Epithelial cell of proximal tubule (primary cell): ENCODE measurements around the gene CCDC9. TPM values are rescaled to one million over a fixed set of nuclear protein-coding genes. Genes with fewer than 3 reads are reported as not detected.

Source experiments
- DNase-seq: peaks from one replicate; pipeline ENCODE4 v3.0.0-alpha.2; 2011; ENCODE audit warnings: low read depth
- H3K4me3 ChIP-seq: 2 replicates; pipeline ENCODE4 v1.5.1; 2011; ENCODE audit warnings: low read depth, mild to moderate bottlenecking, low read length
- total RNA-seq: library from RNA; depleted of rRNA; stranded (reverse); fragments of >200 nt; gene quantifications from 2 replicates; pipeline ENCODE4 v1.2.3, GENCODE V29; 2015
- TF ChIP-seq, protein P1 (sequence below): conservative IDR thresholded peaks from 2 replicates; pipeline ENCODE4 v1.5.1; 2012; ENCODE audit warnings: low read depth, mild to moderate bottlenecking, low read length

Gene CCDC9
- total RNA-seq, 1 donor from 2014 or later: 17.8 TPM

DNA sequence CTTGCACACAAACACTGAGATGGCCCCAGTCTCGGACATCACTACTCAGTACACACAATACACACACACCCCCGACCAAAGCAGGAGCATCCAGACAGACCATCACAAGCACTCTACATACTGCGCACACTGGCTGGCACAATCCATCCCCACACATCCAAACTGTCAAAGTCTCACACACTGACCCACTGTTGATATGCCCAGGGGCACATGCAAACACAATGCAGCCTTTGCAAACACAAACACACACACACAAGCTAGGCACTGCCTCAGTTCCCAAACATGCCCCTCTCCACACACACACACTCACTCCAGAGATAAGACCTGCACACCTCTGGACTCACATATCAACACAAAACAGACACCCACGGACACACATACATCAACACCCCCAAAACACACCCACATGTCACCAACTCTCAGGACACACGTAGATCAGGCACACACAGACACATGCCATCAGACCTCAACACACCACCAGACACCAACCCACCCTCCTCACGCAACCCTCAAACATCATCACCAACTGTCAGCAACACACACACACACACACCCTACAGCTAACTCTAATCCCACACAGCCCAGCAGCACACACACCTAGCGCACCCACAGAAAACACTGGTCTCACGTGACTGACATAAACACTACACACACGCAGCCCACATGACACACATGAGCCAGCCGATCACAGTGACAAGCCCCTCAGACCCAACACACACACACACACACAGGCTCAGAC, 27.2 kb upstream of the CCDC9 start:
- TF ChIP-seq, protein P1, sequence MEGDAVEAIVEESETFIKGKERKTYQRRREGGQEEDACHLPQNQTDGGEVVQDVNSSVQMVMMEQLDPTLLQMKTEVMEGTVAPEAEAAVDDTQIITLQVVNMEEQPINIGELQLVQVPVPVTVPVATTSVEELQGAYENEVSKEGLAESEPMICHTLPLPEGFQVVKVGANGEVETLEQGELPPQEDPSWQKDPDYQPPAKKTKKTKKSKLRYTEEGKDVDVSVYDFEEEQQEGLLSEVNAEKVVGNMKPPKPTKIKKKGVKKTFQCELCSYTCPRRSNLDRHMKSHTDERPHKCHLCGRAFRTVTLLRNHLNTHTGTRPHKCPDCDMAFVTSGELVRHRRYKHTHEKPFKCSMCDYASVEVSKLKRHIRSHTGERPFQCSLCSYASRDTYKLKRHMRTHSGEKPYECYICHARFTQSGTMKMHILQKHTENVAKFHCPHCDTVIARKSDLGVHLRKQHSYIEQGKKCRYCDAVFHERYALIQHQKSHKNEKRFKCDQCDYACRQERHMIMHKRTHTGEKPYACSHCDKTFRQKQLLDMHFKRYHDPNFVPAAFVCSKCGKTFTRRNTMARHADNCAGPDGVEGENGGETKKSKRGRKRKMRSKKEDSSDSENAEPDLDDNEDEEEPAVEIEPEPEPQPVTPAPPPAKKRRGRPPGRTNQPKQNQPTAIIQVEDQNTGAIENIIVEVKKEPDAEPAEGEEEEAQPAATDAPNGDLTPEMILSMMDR: no peak
- H3K4me3 ChIP-seq: peak overlapping the region; percentile 94
- DNase-seq: no peak

DNA sequence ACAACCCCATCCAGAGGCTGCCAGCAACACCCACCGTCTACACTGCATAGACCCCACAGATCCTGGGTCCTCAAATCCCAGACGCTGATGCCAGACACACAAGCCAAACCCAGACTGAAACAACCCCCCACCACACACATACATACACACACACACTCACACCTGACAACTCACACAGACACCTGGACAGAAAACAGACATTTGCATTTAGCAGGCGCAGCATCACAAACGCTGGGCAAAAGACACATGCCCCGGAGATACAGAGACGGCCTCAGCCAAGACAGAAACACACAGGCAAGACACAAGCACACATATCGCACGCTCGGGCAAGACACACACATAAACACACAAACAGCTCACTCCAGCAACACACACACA, 26.7 kb upstream of the CCDC9 start:
- H3K4me3 ChIP-seq: peak overlapping the region; percentile 94
- no peak for DNase-seq
- TF ChIP-seq, protein P1: no peak

DNA sequence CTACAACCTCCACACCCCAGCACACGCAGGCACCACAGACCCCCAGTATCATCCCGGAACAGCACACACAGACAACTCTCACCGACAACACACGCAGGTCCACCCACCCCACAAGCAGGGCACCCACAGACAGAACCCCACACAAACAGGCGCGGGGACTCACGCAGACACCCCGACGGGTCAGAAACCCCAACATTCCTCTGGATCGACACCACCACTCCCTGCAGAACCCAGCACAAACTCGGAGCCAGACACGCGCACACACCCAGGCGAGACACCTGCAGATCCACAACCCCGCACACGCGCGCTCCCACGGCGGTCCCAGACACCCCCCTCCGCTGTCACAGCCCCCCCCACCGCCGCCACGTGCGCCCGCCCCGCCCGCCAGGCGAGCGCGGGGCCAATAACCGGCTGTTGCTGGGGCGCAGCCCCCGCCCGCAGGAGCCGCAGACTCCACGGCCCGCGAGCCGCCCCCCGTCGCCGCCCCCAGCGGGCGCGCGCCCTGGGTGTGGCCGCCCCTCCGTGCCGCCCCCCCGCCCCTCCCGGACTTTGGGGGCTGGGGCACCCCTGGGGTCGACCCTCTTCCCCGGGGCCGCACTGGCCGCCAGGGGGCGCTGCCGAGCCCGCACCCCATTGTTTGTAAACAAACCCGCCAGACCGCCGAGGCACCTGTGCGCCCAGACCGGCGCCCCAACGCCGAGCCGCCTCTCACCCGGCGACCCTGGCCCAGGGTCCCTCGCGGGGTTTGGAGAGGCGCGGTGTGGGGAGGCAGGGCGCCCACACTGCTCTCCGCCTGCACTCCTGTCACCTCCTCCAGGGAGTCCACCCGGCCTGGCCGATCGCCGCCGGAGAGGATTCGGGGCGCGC, 26.0 kb upstream of the CCDC9 start:
- no peak for DNase-seq
- TF ChIP-seq, protein P1: peak; percentile 61
- peak overlapping the region; percentile 94 for H3K4me3 ChIP-seq

DNA sequence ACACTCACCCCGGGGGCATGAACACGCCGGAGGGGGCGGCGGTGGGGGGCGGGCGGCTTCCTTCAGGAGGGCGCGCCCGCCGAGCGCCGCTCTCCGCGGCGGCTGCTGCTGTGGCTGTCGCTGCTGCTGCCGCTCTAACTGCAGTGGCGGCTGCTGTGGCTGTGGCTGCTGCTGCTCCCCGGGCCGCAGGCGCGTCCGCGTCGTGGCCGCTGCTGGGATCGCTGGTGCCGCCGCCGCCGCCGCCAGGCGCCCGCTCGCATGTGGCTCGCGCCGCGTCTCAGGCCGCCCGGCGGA, 25.5 kb upstream of the CCDC9 start, which contains the start of gene BBC3:
BBC3 (minus strand) TSS at position 279 of the 294 bp plus-strand sequence. CDS start 2,768 bp downstream, outside the sequence.
- H3K4me3 ChIP-seq: peak within 1 kb of the TSS; percentile 94
- no peak for DNase-seq
- TF ChIP-seq, protein P1: no peak

DNA sequence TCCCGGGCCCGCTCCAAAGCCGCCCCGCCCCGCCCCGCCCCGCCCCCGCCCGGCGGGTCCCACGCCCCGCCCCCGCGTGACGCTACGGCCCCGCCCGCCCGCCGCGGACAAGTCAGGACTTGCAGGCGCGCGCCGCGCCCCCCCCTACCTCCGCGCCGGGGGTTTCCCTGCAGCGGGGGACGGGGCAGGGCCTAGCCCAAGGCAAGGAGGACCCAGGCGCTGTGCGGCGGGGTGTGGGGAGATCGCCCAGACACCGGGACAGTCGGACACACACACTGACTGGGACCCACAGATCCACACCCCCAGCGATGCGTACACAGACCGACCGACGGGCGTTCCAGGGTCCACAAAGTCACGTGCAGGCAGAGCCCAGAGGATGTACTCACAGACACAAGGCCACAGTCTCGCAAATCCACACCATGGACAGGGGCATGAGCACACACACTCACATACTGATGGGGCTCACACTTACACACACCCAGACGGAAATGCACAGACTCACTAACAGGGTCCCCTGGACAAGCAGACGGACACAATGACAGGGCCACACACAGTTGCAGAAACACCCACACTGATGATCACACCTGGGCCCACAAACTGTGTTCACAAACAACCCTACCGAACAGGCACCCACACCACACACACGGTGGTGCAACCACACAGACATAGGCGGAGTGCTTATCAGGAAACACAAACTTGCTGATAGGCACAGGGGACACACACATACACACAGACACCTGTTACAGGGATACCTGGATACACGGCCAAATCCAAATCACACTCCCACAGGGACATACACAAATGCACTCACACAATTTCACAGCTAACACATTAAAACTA, 24.9 kb upstream of the CCDC9 start:
- no peak for DNase-seq
- H3K4me3 ChIP-seq: peak overlapping the region; percentile 56
- TF ChIP-seq, protein P1: no peak

DNA sequence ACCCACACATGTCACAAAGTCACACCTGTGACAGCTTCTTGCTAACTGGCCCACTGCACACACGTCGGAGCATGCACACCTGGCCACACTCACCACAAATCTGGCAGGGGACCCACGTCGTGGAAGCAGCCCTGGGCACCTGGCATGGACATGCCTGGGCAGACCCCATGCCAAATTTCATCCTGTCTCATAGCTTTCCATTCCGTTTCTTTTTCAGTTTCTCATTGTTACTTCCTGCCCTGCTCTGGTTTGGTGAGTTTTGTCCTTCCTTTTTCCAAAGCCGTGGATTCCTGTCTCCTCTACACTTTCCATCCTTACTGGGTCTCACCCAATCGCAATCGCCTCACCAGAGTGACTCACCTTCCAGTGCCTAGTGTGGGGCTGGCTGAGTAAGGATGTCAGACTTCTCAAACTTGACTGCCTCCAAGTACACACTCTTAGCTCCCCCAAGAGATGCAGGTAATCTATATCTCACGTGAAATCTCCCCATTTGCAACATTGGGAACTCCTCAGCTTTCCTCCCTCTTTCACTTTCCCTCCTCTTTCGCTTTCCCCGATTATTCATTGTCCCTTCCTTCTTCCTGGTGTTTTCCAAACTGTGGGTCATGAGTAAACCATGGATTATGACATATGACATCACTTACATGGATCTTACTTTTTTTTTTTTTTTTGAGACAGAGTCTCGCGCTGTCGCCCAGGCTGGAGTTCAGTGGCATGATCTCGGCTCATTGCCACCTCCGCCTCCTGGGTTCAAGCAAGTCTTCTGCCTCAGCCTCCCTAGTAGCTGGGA, 23.7 kb upstream of the CCDC9 start:
- peak overlapping the region; percentile 56 for H3K4me3 ChIP-seq
- TF ChIP-seq, protein P1: no peak
- DNase-seq: no peak
